Endothelial cell of umbilical vein (primary cell): ENCODE data around the gene FYB1. TPM values are rescaled to one million over a fixed set of nuclear protein-coding genes. Genes with fewer than 3 reads are reported as not detected.

Experiments
- BruUV-seq: library from RNA; stranded (reverse); fragments of 400-500 nt; replicated peaks from 2 replicates; lab custom pipeline; 2021; lab: Mats Ljungman, UMichigan
- CTCF ChIA-PET: fragments of 300-600, 350-600 bp; sonication (Branson Sonifier 250); formaldehyde crosslinking; loops from one replicate; lab custom pipeline; 2021; ENCODE audit warnings: antibody characterized with exemption, inconsistent platforms; lab: Charles Lee
- POLR2A ChIA-PET: fragments of 300-600, 350-600 bp; sonication (Branson Sonifier 250); formaldehyde crosslinking; loops from one replicate; lab custom pipeline; 2021; ENCODE audit warnings: antibody characterized with exemption, inconsistent platforms; lab: Charles Lee
- DNase-seq: peaks from one replicate; pipeline ENCODE4 v3.0.0-alpha.2; 2011; ENCODE audit warnings: low read depth, low spot score
- FAIRE-seq: peaks from 2 replicates; lab custom pipeline; 2011; peaks lifted over from hg19 to GRCh38; lab: Jason Lieb, UNC
- H2AFZ ChIP-seq: 2 replicates; pipeline ENCODE4 v1.6.0; 2012; ENCODE audit warnings: low read depth, low read length, control low read depth, inconsistent platforms
- H3K27ac ChIP-seq: 2 replicates; pipeline ENCODE4 v1.5.1; 2011; ENCODE audit warnings: low read depth, mild to moderate bottlenecking, control low read depth, low read length, moderate library complexity; ENCODE audit not compliant: insufficient read depth
- H3K27me3 ChIP-seq, 2 experiments: 2 replicates each; pipeline versions ENCODE4 v1.6.0 to v1.6.1; 2011; ENCODE audit warnings: low read length in 2 of 2, mixed read lengths in 1 of 2; ENCODE audit not compliant: control insufficient read depth in 2 of 2, insufficient read depth in 2 of 2
- H3K36me3 ChIP-seq, 2 experiments: 2 replicates in 1 of 2; 3 replicates in 1 of 2; pipeline ENCODE4 v1.5.1; 2011; ENCODE audit warnings: low read length in 2 of 2, mild to moderate bottlenecking in 1 of 2, moderate library complexity in 1 of 2; ENCODE audit not compliant: control insufficient read depth in 2 of 2, insufficient read depth in 2 of 2; ENCODE audit errors: extremely low read depth in 1 of 2
- H3K4me1 ChIP-seq: 3 replicates; pipeline ENCODE4 v1.5.1; 2011; ENCODE audit warnings: mild to moderate bottlenecking, low read length; ENCODE audit not compliant: control insufficient read depth, insufficient read depth; ENCODE audit errors: extremely low read depth
- H3K4me2 ChIP-seq: 2 replicates; pipeline ENCODE4 v1.6.1; 2011; ENCODE audit warnings: low read length, control low read depth, mixed read lengths; ENCODE audit not compliant: insufficient read depth
- H3K4me3 ChIP-seq, 3 experiments: fragments of 200-600 bp in 1 of 3; sonication (generic), shearing (Covaris generic) in 1 of 3; replicated peaks in 1 of 3; 2 replicates each; pipeline ENCODE4 v1.5.1; 2011 to 2016; ENCODE audit warnings: control low read depth in 3 of 3, low read length in 3 of 3, mild to moderate bottlenecking in 2 of 3, inconsistent platforms in 1 of 3, low read depth in 1 of 3, moderate library complexity in 1 of 3; ENCODE audit not compliant: insufficient read depth in 1 of 3
- H3K79me2 ChIP-seq: 2 replicates; pipeline ENCODE4 v1.6.0; 2012; ENCODE audit warnings: low read length, inconsistent platforms; ENCODE audit not compliant: control insufficient read depth, insufficient read depth
- H3K9ac ChIP-seq: replicated peaks from 2 replicates; pipeline ENCODE3; 2011; ENCODE audit warnings: low read length, control low read depth; ENCODE audit not compliant: insufficient read depth; ENCODE audit errors: extremely low read depth
- H3K9me1 ChIP-seq: replicated peaks from 3 replicates; pipeline ENCODE4 v1.6.0; 2011; ENCODE audit warnings: mild to moderate bottlenecking, low read length; ENCODE audit not compliant: control insufficient read depth, insufficient read depth; ENCODE audit errors: extremely low read depth
- H3K9me3 ChIP-seq: replicated peaks from 2 replicates; pipeline ENCODE4 v1.5.1; 2012; ENCODE audit warnings: low read length, inconsistent platforms; ENCODE audit not compliant: control insufficient read depth, insufficient read depth
- H4K20me1 ChIP-seq: replicated peaks from 2 replicates; pipeline ENCODE3; 2011; ENCODE audit warnings: mild to moderate bottlenecking, low read length; ENCODE audit not compliant: control insufficient read depth, insufficient read depth; ENCODE audit errors: extremely low read depth
- EZH2 ChIP-seq: IDR thresholded peaks from 2 replicates; pipeline ENCODE4 v1.6.1; 2012; ENCODE audit warnings: borderline replicate concordance, low read depth, mild to moderate bottlenecking, moderate library complexity, low read length, inconsistent platforms; ENCODE audit not compliant: severe bottlenecking
- FOS ChIP-seq: IDR thresholded peaks from 2 replicates; pipeline ENCODE4 v1.6.1; 2011; ENCODE audit warnings: mild to moderate bottlenecking, low read length, moderate library complexity, borderline replicate concordance; ENCODE audit not compliant: insufficient read depth
- GATA2 ChIP-seq: IDR thresholded peaks from 2 replicates; pipeline ENCODE4 v1.7.0; 2011; ENCODE audit warnings: low read depth, mild to moderate bottlenecking, moderate library complexity, mixed read lengths, low read length; ENCODE audit not compliant: insufficient read length, insufficient read depth
- JUN ChIP-seq: IDR thresholded peaks from 2 replicates; pipeline ENCODE4 v1.6.1; 2011; ENCODE audit warnings: borderline replicate concordance, low read depth; ENCODE audit not compliant: insufficient read length, insufficient read depth
- POLR2AphosphoS5 ChIP-seq: IDR thresholded peaks from 2 replicates; pipeline ENCODE4 v1.6.1; 2012; ENCODE audit warnings: low read depth, mild to moderate bottlenecking, control low read depth, low read length, moderate library complexity; ENCODE audit not compliant: insufficient read depth
- dilution Hi-C: fragments of 300-500 bp; cut with MboI; formaldehyde crosslinking; loops from one replicate; pipeline ENCODE4 v1.15.0; 2019; ENCODE audit warnings: low sequenced_read_pairs; ENCODE audit not compliant: extremely low pct_ligation_motif_present
- intact Hi-C: fragments of 100-400 bp; cut with micrococcal nuclease; formaldehyde crosslinking; loops from one replicate; pipeline ENCODE4 v1.10.0; 2022
- polyA plus RNA-seq, 4 experiments: library from polyadenylated mRNA; depleted of rRNA in 3 of 4; stranded (reverse) in 3 of 4; unstranded in 1 of 4; fragments of >200 nt; gene quantifications; 2 replicates each; pipeline versions ENCODE4 v1.2.1 to v1.2.3, GENCODE V29; 2011 to 2012; ENCODE audit warnings: missing spikeins in 1 of 4
- total RNA-seq: library from RNA; stranded (reverse); gene quantifications from 2 replicates; pipeline ENCODE4 v1.2.3, GENCODE V29; 2021
- TF ChIP-seq, protein P1 (sequence below): IDR thresholded peaks from 2 replicates; pipeline ENCODE4 v1.6.1; 2011; ENCODE audit not compliant: insufficient read depth, insufficient read length

FYB1 gene
- total and polyA plus RNA-seq, 2 donors (not counting 3 experiments of a cell fraction or from before 2014, with no cell fraction given) = 0.44 TPM; not detected in 1

DNA sequence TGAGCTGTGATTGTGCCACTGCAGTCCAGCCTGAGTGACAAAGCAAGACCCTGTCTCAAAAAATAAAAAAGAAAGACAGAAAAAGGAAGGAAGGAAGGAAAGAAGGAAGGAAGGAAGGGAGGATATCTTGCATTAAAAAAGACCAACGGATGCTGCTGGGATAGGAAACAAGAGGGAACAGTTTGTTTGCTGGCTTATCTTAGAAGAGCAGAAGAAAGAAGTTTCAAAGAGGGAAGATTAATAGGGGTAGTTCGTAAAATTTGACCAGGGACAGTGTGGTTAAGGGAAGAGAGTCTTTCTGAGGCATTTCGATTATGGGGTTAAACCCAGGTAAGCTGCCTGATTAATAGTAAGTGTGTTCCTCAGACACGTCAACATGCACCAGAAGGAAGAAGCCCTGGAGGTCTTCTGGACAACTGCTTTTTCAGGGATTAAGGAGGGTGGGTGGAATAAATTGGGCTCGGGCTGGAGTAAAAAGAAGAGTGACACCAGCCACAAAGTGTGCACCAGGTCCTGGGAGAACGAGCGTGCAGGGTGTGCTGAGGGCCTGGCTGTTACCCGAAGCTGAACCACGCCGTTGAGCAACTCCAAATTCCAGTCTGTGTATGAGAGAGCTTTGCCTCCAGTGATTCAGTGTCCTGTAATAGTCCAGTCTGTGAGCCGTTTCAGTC, 24.8 kb downstream of the FYB1 start:
- dilution Hi-C loops = no loop called here
- TF ChIP-seq JUN (no peak), GATA2 (no peak), FOS (no peak), POLR2AphosphoS5 (no peak), EZH2 (no peak)
- TF ChIP-seq, protein P1, sequence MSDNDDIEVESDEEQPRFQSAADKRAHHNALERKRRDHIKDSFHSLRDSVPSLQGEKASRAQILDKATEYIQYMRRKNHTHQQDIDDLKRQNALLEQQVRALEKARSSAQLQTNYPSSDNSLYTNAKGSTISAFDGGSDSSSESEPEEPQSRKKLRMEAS = no peak
- no TSS peak for BruUV-seq
- Histone ChIP-seq H3K9me3 (no peaks in the 10 kb centered on the region), H3K27me3 (no peaks in the 10 kb centered on the region), H3K79me2 (no peaks in the 10 kb centered on the region), H3K27ac (no peak overlapping the region), H3K9ac (no peak overlapping the region), H3K4me3 (no peak overlapping the region), H3K4me2 (no peak overlapping the region), H3K4me1 (no peaks in the 10 kb centered on the region), H3K36me3 (no peaks in the 10 kb centered on the region), H3K9me1 (no peaks in the 10 kb centered on the region), H4K20me1 (no peaks in the 10 kb centered on the region), H2AFZ (no peak overlapping the region)
- ChIA-PET POLR2A (no interaction called here), CTCF (interaction anchor here (1.1 kb wide), 1 partner anchor 23 kb away, joined by 4 read pairs; no protein-coding TSS in a partner anchor)
- FAIRE-seq = no peak
- intact Hi-C loops = no loop called here
- no peak for DNase-seq
